Measurements from ENCODE around the gene LARP1. TPM values are rescaled to one million over a fixed set of nuclear protein-coding genes. Genes with fewer than 3 reads are reported as not detected.

The LARP1 gene
- total RNA-seq, 4 donors from 2014 or later, result 109 to 192 (median 133) TPM

DNA sequence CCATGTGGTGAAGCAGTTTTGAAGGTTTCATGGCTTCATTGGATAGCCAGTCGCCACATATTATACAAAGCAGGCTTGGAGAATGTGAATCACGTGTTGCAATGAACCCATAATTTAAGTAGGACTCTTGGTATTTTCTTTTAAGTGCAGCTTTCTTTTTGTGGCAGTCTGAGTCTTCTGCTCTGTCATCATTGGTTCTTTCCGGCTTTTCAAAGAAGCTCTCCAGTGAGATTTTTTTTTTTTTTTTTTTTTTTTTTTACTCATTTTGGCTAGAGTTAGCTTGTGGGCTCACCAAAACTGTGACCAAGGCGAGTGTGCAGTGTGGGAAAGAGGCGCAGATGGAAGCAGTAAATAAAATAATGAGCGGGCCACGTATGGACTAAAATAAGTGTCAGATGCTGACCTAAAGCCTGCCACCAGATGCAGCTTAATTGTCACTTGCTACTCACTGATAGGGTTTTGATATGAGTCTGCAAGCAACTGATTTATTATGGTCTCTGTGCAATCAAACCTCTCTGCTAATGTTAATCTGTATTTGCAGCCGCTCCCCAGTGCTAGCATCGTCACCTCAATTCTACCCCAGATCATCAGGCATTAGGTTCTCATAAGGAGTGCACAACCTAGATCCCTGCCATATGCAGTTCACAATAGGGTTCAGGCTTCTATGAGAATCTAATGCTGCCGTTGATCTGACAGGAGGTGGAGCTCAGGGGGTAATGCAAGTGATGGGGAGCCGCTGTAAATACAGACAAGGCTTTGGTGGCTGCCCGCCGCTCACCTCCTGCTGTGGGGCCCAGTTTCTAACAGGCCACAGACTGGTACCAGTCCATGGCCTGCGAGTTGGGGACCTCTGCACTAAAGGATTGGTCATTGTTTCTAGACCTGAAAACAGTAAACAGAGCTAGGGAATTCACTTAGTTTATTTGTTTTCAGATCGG, 45.5 kb upstream of the LARP1 start:
- H3K9me3 ChIP-seq, result no peaks in the 10 kb centered on the region
- TF ChIP-seq POLR2A (IDR thresholded peaks at IDR 0.05), result no peak
- TF ChIP-seq, protein P1, sequence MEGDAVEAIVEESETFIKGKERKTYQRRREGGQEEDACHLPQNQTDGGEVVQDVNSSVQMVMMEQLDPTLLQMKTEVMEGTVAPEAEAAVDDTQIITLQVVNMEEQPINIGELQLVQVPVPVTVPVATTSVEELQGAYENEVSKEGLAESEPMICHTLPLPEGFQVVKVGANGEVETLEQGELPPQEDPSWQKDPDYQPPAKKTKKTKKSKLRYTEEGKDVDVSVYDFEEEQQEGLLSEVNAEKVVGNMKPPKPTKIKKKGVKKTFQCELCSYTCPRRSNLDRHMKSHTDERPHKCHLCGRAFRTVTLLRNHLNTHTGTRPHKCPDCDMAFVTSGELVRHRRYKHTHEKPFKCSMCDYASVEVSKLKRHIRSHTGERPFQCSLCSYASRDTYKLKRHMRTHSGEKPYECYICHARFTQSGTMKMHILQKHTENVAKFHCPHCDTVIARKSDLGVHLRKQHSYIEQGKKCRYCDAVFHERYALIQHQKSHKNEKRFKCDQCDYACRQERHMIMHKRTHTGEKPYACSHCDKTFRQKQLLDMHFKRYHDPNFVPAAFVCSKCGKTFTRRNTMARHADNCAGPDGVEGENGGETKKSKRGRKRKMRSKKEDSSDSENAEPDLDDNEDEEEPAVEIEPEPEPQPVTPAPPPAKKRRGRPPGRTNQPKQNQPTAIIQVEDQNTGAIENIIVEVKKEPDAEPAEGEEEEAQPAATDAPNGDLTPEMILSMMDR (IDR thresholded peaks at IDR 0.05), result no peak
- peaks cover 22 to 23% of the 10 kb centered on the region in 2 donors for H3K4me1 ChIP-seq
- no peak for DNase-seq
- intact Hi-C loops (cut with DNase I), result no loop called here
- H3K27me3 ChIP-seq, result no peaks in the 10 kb centered on the region
- no peak overlapping the region for H3K4me3 ChIP-seq (replicated peaks in 1 of 3)
- no peak overlapping the region for H3K27ac ChIP-seq
- H3K36me3 ChIP-seq, result no peaks in the 10 kb centered on the region
- 92% methylated on average over 15 of the region's 15 CpGs for WGBS, 2 donors

DNA sequence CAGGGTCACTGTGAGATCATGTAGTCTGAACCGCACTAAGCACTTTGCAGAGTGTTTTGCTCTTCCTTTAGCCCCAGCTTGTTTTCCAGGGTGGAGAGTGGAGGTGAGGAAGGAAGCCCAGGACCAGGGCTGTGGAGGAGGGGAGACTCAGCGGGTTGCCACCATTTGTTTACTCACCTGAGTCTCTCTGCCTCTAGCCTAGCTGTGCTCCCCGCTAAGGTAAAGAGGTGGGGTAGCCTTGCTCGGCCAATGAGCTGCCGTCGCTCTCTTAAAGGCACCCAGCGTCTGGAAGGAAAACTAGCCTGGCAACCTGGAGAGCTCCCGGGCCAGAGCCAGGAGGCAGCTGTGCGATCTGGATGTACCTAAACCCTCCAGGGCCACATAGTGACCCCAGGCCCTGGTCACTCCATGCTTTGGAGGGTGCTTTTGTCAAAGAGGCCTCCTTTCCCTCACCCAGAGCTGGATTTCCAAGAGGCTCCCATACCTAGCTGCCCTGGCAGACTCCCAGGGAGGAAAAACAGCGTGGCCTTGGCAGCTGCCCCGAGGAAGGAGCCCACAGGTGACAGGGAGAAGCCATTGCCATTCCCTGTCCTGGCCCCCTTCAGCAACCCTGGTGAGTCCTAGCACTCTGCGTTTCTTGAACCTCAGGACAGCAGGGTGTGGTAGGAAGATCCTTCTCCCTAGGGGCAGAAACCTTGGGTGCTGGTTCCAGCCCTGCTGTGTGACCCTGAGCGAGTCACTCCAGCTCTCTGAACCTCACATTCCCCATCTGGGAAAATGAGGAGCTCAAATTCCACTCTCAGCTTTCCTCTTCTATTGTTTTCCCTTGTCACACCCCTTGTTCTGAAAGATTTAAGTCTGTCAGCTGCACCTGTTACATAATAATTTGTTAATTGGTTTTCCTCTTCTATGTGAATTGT, 42.4 kb upstream of the LARP1 start:
- Histone ChIP-seq H3K4me1 (peaks cover 28 to 47% of the 10 kb centered on the region in 2 donors), H3K36me3 (no peaks in the 10 kb centered on the region), H3K9me3 (no peaks in the 10 kb centered on the region), H3K27ac (peak overlapping the region; percentile 73 to 93 (median 84)), H3K4me3 (replicated peaks in 1 of 3) (peak overlapping the region in 1 of 3 donors; percentile 19), H3K27me3 (no peaks in the 10 kb centered on the region)
- 34 to 36% methylated on average over 9 to 10 of the region's 13 CpGs for WGBS, 2 donors
- intact Hi-C loops (cut with DNase I), result no loop called here
- peak in 1 of 2 donors; percentile 73 for TF ChIP-seq POLR2A (IDR thresholded peaks at IDR 0.05)
- TF ChIP-seq, protein P1 (IDR thresholded peaks at IDR 0.05), result no peak
- DNase-seq, result peak; percentile 80 to 82

DNA sequence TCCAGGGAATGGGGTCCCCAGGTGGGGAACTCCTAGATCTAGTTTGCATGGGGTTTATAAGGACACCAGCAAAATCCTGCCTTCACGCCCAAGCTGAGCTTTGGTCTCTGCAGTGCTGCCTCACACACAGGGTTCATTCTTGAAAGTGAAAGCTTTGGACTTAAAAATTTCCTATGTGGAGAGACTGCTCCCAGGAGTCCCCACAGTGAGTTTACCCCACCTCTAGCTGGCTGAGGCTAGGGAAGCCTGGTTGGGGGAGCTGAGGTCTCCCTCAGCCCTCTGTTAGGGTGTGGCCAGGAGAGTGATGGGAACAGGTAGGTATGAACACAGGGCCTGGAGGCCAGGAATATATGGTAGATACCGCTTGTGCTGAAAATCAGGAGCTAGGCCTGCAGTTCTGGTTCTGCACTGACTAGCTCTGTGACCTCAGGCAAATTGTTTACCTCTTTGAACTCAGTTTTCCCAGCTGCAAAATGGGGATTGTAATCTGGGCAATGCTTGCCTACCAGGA, 41.5 kb upstream of the LARP1 start:
- no peak for TF ChIP-seq POLR2A (IDR thresholded peaks at IDR 0.05)
- TF ChIP-seq, protein P1 (IDR thresholded peaks at IDR 0.05), result no peak
- intact Hi-C loops (cut with DNase I), result no loop called here
- 66 to 84% methylated on average over 2 of the region's 2 CpGs for WGBS, 2 donors
- H3K36me3 ChIP-seq, result no peaks in the 10 kb centered on the region
- no peaks in the 10 kb centered on the region for H3K9me3 ChIP-seq
- DNase-seq, result peak; percentile 26 to 36
- H3K4me3 ChIP-seq (replicated peaks in 1 of 3), result peak overlapping the region in 1 of 3 donors; percentile 1
- H3K27ac ChIP-seq, result peak overlapping the region; percentile 73 to 93 (median 84)
- peaks cover 28 to 47% of the 10 kb centered on the region in 2 donors for H3K4me1 ChIP-seq
- H3K27me3 ChIP-seq, result no peaks in the 10 kb centered on the region

DNA sequence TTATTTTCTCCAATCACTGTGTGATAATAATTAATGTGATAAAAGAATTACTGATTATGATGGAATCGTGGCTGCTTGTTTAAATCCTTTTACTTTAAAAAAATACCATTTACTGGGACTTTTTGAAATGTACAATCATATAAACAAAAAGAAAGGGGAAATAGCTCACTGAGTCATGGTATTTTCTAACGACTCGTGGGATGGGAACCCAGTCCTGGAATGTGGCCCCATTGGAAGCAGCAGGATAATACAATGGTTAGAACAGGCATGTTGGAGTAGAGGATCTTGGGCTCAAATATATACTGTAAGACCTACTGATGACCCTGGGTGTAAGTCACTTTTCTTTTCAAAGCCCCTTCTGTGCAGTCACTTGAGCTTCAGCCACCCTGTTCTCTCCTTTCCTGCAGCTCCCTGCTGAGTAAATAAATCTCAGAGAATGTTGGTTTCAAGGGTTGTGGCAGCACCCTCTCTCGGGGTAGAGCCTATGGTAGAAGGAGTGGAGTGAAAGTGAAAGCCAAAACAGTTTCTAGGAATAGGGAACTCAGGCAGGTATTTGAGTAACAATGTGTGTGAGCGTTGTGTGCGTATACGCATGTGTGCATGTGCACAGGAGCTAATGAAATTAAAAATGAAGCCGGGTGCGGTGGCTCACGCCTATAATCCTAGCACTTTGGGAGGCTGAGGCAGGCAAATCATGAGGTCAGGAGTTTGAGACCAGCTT, 40.8 kb upstream of the LARP1 start:
- Histone ChIP-seq H3K27me3 (no peaks in the 10 kb centered on the region), H3K27ac (peak overlapping the region; percentile 73 to 93 (median 84)), H3K36me3 (no peaks in the 10 kb centered on the region), H3K4me3 (replicated peaks in 1 of 3) (peak overlapping the region in 1 of 3 donors; percentile 1), H3K9me3 (no peaks in the 10 kb centered on the region), H3K4me1 (peaks cover 28 to 47% of the 10 kb centered on the region in 2 donors)
- DNase-seq, result peak; percentile 49 to 54
- 64 to 65% methylated on average over 10 of the region's 10 CpGs for WGBS, 2 donors
- peak in 1 of 2 donors; percentile 22 for TF ChIP-seq POLR2A (IDR thresholded peaks at IDR 0.05)
- TF ChIP-seq, protein P1 (IDR thresholded peaks at IDR 0.05), result no peak
- intact Hi-C loops (cut with DNase I), result no loop called here
